H1 (cell line): Measurements from ENCODE around the gene PTPRG. TPM values are rescaled to one million over a fixed set of nuclear protein-coding genes. Genes with fewer than 3 reads are reported as not detected.

ENCODE experiments used
- CTCF ChIA-PET: fragments of 300-600 bp; sonication (Branson Sonifier 250); formaldehyde crosslinking; loops from one replicate; lab custom pipeline; 2021; ENCODE audit not compliant: partially characterized antibody; lab: Charles Lee
- POLR2A ChIA-PET: fragments of 300-600 bp; sonication (Branson Sonifier 250); formaldehyde crosslinking; loops from one replicate; lab custom pipeline; 2021; ENCODE audit warnings: inconsistent platforms; ENCODE audit not compliant: partially characterized antibody; lab: Charles Lee
- DNase-seq, 2 experiments: peaks; one replicate each; pipeline versions ENCODE4 v3.0.0 to v3.0.0-alpha.2; 2010 to 2022; ENCODE audit warnings: low spot score in 2 of 2, low read depth in 1 of 2, mixed read lengths in 1 of 2
- FAIRE-seq: peaks from 2 replicates; lab custom pipeline; 2011; peaks lifted over from hg19 to GRCh38; lab: Jason Lieb, UNC
- H2AFZ ChIP-seq: 2 replicates; pipeline ENCODE4 v1.8.1; 2012; ENCODE audit warnings: low read length, inconsistent platforms
- H2AK5ac ChIP-seq: 2 replicates; pipeline ENCODE4 v1.6.1; 2013; ENCODE audit warnings: low read depth, low read length
- H2BK120ac ChIP-seq: replicated peaks from 2 replicates; pipeline ENCODE3; 2013; ENCODE audit warnings: low read depth, low read length, inconsistent platforms
- H2BK12ac ChIP-seq: 2 replicates; pipeline ENCODE4 v1.6.1; 2013; ENCODE audit warnings: low read depth, low read length
- H2BK15ac ChIP-seq: 2 replicates; pipeline ENCODE4 v1.6.1; 2013; ENCODE audit warnings: low read length
- H2BK20ac ChIP-seq: 2 replicates; pipeline ENCODE4 v1.6.1; 2013; ENCODE audit warnings: low read length
- H2BK5ac ChIP-seq: 2 replicates; pipeline ENCODE4 v1.6.1; 2013; ENCODE audit warnings: low read depth, low read length
- H3K14ac ChIP-seq: 2 replicates; pipeline ENCODE4 v1.6.1; 2013; ENCODE audit warnings: inconsistent platforms; ENCODE audit not compliant: insufficient read length
- H3K18ac ChIP-seq: 2 replicates; pipeline ENCODE4 v1.6.1; 2013; ENCODE audit warnings: low read length; ENCODE audit errors: extremely low read depth
- H3K23ac ChIP-seq: 2 replicates; pipeline ENCODE4 v1.6.1; 2013; ENCODE audit warnings: inconsistent platforms; ENCODE audit not compliant: insufficient read length
- H3K23me2 ChIP-seq: 2 replicates; pipeline ENCODE4 v1.6.1; 2013; ENCODE audit warnings: low read depth, low read length
- H3K27ac ChIP-seq: 2 replicates; pipeline ENCODE4 v1.6.1; 2011; ENCODE audit warnings: low read depth, low read length, inconsistent platforms
- H3K27me3 ChIP-seq, 4 experiments: replicated peaks in 1 of 4; 1 replicate in 1 of 4; 2 replicates in 3 of 4; pipeline versions ENCODE4 v1.6.1 to v1.8.1; 2011 to 2013; ENCODE audit warnings: low read length in 3 of 4, mild to moderate bottlenecking in 3 of 4, inconsistent platforms in 2 of 4, mixed read lengths in 2 of 4, moderate library complexity in 1 of 4; ENCODE audit not compliant: control insufficient read depth in 3 of 4, insufficient read depth in 3 of 4; ENCODE audit errors: extremely low read depth in 1 of 4
- H3K36me3 ChIP-seq, 4 experiments: 2 replicates each; pipeline versions ENCODE4 v1.6.1 to v1.8.1; 2011 to 2013; ENCODE audit warnings: mild to moderate bottlenecking in 4 of 4, low read length in 3 of 4, moderate library complexity in 2 of 4, control low read depth in 1 of 4, inconsistent platforms in 1 of 4; ENCODE audit not compliant: insufficient read depth in 4 of 4, control insufficient read depth in 2 of 4
- H3K4ac ChIP-seq: replicated peaks from 2 replicates; pipeline ENCODE3; 2013; ENCODE audit warnings: low read length, low read depth, mixed read lengths, inconsistent platforms; ENCODE audit not compliant: insufficient read length
- H3K4me1 ChIP-seq, 4 experiments: replicated peaks in 1 of 4; 1 replicate in 1 of 4; 2 replicates in 3 of 4; pipeline versions ENCODE4 v1.6.1 to v1.8.1; 2011 to 2013; ENCODE audit warnings: low read length in 3 of 4, inconsistent platforms in 2 of 4, mixed read lengths in 1 of 4; ENCODE audit not compliant: insufficient read depth in 4 of 4, control insufficient read depth in 3 of 4
- H3K4me2 ChIP-seq, 2 experiments: 2 replicates each; pipeline versions ENCODE4 v1.6.1 to v1.8.1; 2011 to 2013; ENCODE audit warnings: low read depth in 2 of 2, low read length in 2 of 2, control low read depth in 1 of 2, inconsistent platforms in 1 of 2, mild to moderate bottlenecking in 1 of 2; ENCODE audit not compliant: insufficient read depth in 1 of 2
- H3K4me3 ChIP-seq, 4 experiments: fragments of 200-600, 300-600 bp in 1 of 4; sonication (generic), shearing (Covaris generic), sonication (Bioruptor Twin) in 1 of 4; 2 replicates each; pipeline versions ENCODE4 v1.5.1 to v1.8.1; 2011 to 2016; ENCODE audit warnings: low read length in 4 of 4, low read depth in 3 of 4, control low read depth in 2 of 4, inconsistent platforms in 2 of 4, mild to moderate bottlenecking in 2 of 4, mixed read lengths in 1 of 4, moderate library complexity in 1 of 4; ENCODE audit not compliant: insufficient read depth in 2 of 4; ENCODE audit errors: extremely low read depth in 1 of 4
- H3K56ac ChIP-seq: replicated peaks from 2 replicates; pipeline ENCODE3; 2013; ENCODE audit warnings: low read depth, mild to moderate bottlenecking, mixed read lengths, low read length, inconsistent platforms; ENCODE audit not compliant: insufficient read length
- H3K79me1 ChIP-seq: 2 replicates; pipeline ENCODE4 v1.6.1; 2013; ENCODE audit warnings: low read depth, low read length, control low read depth
- H3K79me2 ChIP-seq, 2 experiments: 2 replicates each; pipeline versions ENCODE4 v1.6.1 to v1.8.1; 2012 to 2013; ENCODE audit warnings: low read length in 2 of 2, mild to moderate bottlenecking in 2 of 2, inconsistent platforms in 1 of 2; ENCODE audit not compliant: insufficient read depth in 2 of 2, control insufficient read depth in 1 of 2
- H3K9ac ChIP-seq, 4 experiments: replicated peaks in 1 of 4; 1 replicate in 1 of 4; 2 replicates in 3 of 4; pipeline versions ENCODE4 v1.6.1 to v1.8.1; 2011 to 2013; ENCODE audit warnings: low read depth in 3 of 4, low read length in 3 of 4, control low read depth in 2 of 4, mild to moderate bottlenecking in 2 of 4, moderate library complexity in 2 of 4, inconsistent platforms in 1 of 4; ENCODE audit errors: extremely low read depth in 1 of 4
- H3K9me3 ChIP-seq, 2 experiments: 2 replicates each; pipeline versions ENCODE4 v1.6.1 to v1.8.1; 2012 to 2013; ENCODE audit warnings: mild to moderate bottlenecking in 2 of 2, moderate library complexity in 2 of 2, control low read depth in 1 of 2, inconsistent platforms in 1 of 2, low read depth in 1 of 2, low read length in 1 of 2, mixed read lengths in 1 of 2; ENCODE audit not compliant: insufficient read depth in 2 of 2
- H4K20me1 ChIP-seq, 2 experiments: replicated peaks in 1 of 2; 2 replicates each; pipeline versions ENCODE3 to v1.8.1; 2011 to 2013; ENCODE audit warnings: inconsistent platforms in 2 of 2, low read length in 2 of 2, mild to moderate bottlenecking in 1 of 2; ENCODE audit not compliant: insufficient read depth in 2 of 2, control insufficient read depth in 1 of 2
- H4K5ac ChIP-seq: 2 replicates; pipeline ENCODE4 v1.6.1; 2013; ENCODE audit warnings: low read length, low read depth, mixed read lengths, inconsistent platforms; ENCODE audit not compliant: insufficient read length
- H4K8ac ChIP-seq: 2 replicates; pipeline ENCODE4 v1.8.0; 2013; ENCODE audit warnings: mild to moderate bottlenecking, moderate library complexity, low read length, inconsistent platforms; ENCODE audit not compliant: insufficient read depth; ENCODE audit errors: extremely low read depth
- H4K91ac ChIP-seq: replicated peaks from 2 replicates; pipeline ENCODE3; 2013; ENCODE audit warnings: low read length, mixed read lengths, inconsistent platforms; ENCODE audit not compliant: insufficient read length
- ASH2L ChIP-seq: fragments of 200-600, 300-600 bp; sonication (generic); IDR thresholded peaks from one replicate; pipeline ENCODE4 v1.7.1; 2017; ENCODE audit warnings: low read length
- KDM1A ChIP-seq: fragments of 200-600, 300-600 bp; sonication (generic); IDR thresholded peaks from 2 replicates; pipeline ENCODE4 v1.7.1; 2016; ENCODE audit warnings: mild to moderate bottlenecking, low read length, borderline replicate concordance
- KDM5A ChIP-seq: fragments of 200-600 bp; IDR thresholded peaks from 2 replicates; pipeline ENCODE4 v1.7.1; 2012; ENCODE audit warnings: mild to moderate bottlenecking, low read length, inconsistent platforms, mixed read lengths
- PHF8 ChIP-seq: fragments of 200-600 bp; sonication (generic); conservative IDR thresholded peaks from 2 replicates; pipeline ENCODE4 v1.7.1; 2012; ENCODE audit warnings: low read depth, mild to moderate bottlenecking, inconsistent platforms, low read length, moderate library complexity
- RBBP5 ChIP-seq: IDR thresholded peaks from 2 replicates; pipeline ENCODE4 v1.7.1; 2012; ENCODE audit warnings: low read depth, mild to moderate bottlenecking, inconsistent platforms, low read length, moderate library complexity, borderline replicate concordance
- RFX5 ChIP-seq: IDR thresholded peaks from 2 replicates; pipeline ENCODE4 v1.6.1; 2011; ENCODE audit warnings: low read depth, low read length, improper control_type of control experiment, borderline replicate concordance
- RXRA ChIP-seq: IDR thresholded peaks from 2 replicates; pipeline ENCODE4 v1.6.1; 2011; ENCODE audit warnings: low read depth, mild to moderate bottlenecking, low read length, moderate library complexity; ENCODE audit not compliant: insufficient read depth
- TAF7 ChIP-seq: optimal IDR thresholded peaks from 2 replicates; pipeline ENCODE3; 2011; ENCODE audit warnings: low read depth, mild to moderate bottlenecking, inconsistent platforms, low read length, moderate library complexity, borderline replicate concordance
- ZNF274 ChIP-seq: IDR thresholded peaks from 2 replicates; pipeline ENCODE4 v1.7.0; 2012; ENCODE audit warnings: low read length, borderline replicate concordance; ENCODE audit errors: extremely low read depth
- WGBS, 2 experiments: shearing (Covaris generic) in 1 of 2; methylation state at CpG; one replicate each; pipeline versions ENCODE4 v1.1.6 to v1.1.7; 2013 to 2015; ENCODE audit warnings: low lambda C conversion rate in 2 of 2, mixed read lengths in 2 of 2, inconsistent platforms in 1 of 2, low coverage in 1 of 2, missing lambda C conversion rate in 1 of 2; ENCODE audit not compliant: insufficient replicate concordance in 2 of 2, insufficient coverage in 1 of 2, insufficient read length in 1 of 2; ENCODE audit errors: extremely low coverage in 1 of 2, missing lambda C conversion rate in 1 of 2; 5-methylcytosine and 5-hydroxymethylcytosine counted together
- polyA plus RNA-seq, 7 experiments: library from polyadenylated mRNA; depleted of rRNA in 3 of 7; stranded (reverse) in 5 of 7; unstranded in 2 of 7; fragments of >200 nt in 5 of 7; fragments of 200-250 nt in 2 of 7; gene quantifications; 1 replicate in 5 of 7; 2 replicates in 1 of 7; 4 replicates in 1 of 7; pipeline versions ENCODE4 v1.2.1 to v1.2.3, GENCODE V29; 2011 to 2013; ENCODE audit warnings: missing spikeins in 2 of 7, mixed read lengths in 2 of 7
- total RNA-seq: library from RNA; stranded (reverse); fragmentation: NEBNext Ultra II Directional; extraction: Animal tissue kit (Norgen Biotek cat#: 25700); gene quantifications from 2 replicates; pipeline ENCODE4 v1.2.1, GENCODE V29; 2021
- TF ChIP-seq, protein P1 (sequence below): IDR thresholded peaks from 2 replicates; pipeline ENCODE4 v1.6.1; 2012; ENCODE audit warnings: low read length, inconsistent platforms
- TF ChIP-seq, protein P2 (sequence below): IDR thresholded peaks from 2 replicates; pipeline ENCODE4 v1.6.1; 2011; ENCODE audit warnings: low read length, improper control_type of control experiment

Gene PTPRG
- total and polyA plus RNA-seq, 2 of the 8 experiments (the other 6 are each of a cell fraction or from before 2014, with no cell fraction given) = 23.3 to 96.2 TPM

DNA sequence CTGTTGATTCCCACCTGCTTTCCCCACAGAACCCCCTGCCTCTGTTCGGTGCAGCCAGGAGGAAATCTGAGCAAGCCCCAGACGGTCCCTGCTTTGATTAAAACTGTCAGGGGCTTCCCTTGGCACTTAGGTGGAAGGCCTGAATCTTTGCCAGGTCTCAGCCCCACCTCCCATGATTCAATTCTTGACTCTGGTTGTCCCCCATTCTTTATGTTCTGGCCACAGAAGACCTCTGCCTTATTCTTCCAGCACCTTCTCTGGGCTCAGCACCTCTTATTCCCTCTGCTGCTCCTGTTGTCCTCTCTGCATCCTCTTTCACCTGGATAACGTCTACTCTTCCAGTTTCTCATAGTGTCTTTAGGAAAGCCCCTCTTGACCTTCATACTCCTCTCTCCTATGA, 349.4 kb downstream of the PTPRG start:
- no peak overlapping the region for H2BK5ac ChIP-seq
- H3K79me2 ChIP-seq = peaks cover 0 to 75% of the 10 kb centered on the region in 2 experiments; a peak in 3 of 4 replicates
- H2AK5ac ChIP-seq = no peak overlapping the region
- H2BK120ac ChIP-seq = no peak overlapping the region
- H3K4me1 ChIP-seq = peaks cover 2 to 16% (median 8%) of the 10 kb centered on the region in 4 experiments; a peak in 6 of 7 replicates
- no peak overlapping the region for H3K9ac ChIP-seq
- H4K20me1 ChIP-seq = peaks cover 0 to 3% of the 10 kb centered on the region in 2 experiments
- no peaks in the 10 kb centered on the region for H3K36me3 ChIP-seq
- no peak overlapping the region for H3K18ac ChIP-seq
- H3K23ac ChIP-seq = no peak overlapping the region
- no peak for DNase-seq
- ChIA-PET POLR2A (no interaction called here), CTCF (interaction anchor here (0.7 to 1.0 kb wide), 2 partner anchors 8 to 17 kb away, joined by 3 read pairs; no protein-coding TSS in a partner anchor)
- H3K14ac ChIP-seq = no peak overlapping the region
- no peak overlapping the region for H2BK12ac ChIP-seq
- no peak overlapping the region for H2AFZ ChIP-seq
- no peaks in the 10 kb centered on the region for H3K23me2 ChIP-seq
- no peak for FAIRE-seq
- no peak overlapping the region for H3K4ac ChIP-seq
- no peaks in the 10 kb centered on the region for H3K9me3 ChIP-seq
- H3K4me3 ChIP-seq = no peak overlapping the region
- no peak overlapping the region for H3K27ac ChIP-seq
- no peak overlapping the region for H3K56ac ChIP-seq
- no peaks in the 10 kb centered on the region for H3K27me3 ChIP-seq
- H2BK20ac ChIP-seq = no peak overlapping the region
- H3K4me2 ChIP-seq = no peak overlapping the region
- 83% methylated on average over 3 of the region's 3 CpGs; no CpG with 5 or more reads in 1 of the 2 experiments for WGBS, 2 experiments
- no peak overlapping the region for H4K5ac ChIP-seq
- H3K79me1 ChIP-seq = peaks cover 2% of the 10 kb centered on the region; the same call in 1 of the 2 replicates
- H4K91ac ChIP-seq = no peak overlapping the region
- no peak overlapping the region for H2BK15ac ChIP-seq
- H4K8ac ChIP-seq = no peak overlapping the region
- TF ChIP-seq RBBP5 (no peak), RFX5 (no peak), ASH2L (no peak), KDM5A (no peak), RXRA (no peak), TAF7 (no peak), PHF8 (no peak), ZNF274 (no peak), KDM1A (no peak)
- TF ChIP-seq, protein P1, sequence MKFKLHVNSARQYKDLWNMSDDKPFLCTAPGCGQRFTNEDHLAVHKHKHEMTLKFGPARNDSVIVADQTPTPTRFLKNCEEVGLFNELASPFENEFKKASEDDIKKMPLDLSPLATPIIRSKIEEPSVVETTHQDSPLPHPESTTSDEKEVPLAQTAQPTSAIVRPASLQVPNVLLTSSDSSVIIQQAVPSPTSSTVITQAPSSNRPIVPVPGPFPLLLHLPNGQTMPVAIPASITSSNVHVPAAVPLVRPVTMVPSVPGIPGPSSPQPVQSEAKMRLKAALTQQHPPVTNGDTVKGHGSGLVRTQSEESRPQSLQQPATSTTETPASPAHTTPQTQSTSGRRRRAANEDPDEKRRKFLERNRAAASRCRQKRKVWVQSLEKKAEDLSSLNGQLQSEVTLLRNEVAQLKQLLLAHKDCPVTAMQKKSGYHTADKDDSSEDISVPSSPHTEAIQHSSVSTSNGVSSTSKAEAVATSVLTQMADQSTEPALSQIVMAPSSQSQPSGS = no peak
- TF ChIP-seq, protein P2, sequence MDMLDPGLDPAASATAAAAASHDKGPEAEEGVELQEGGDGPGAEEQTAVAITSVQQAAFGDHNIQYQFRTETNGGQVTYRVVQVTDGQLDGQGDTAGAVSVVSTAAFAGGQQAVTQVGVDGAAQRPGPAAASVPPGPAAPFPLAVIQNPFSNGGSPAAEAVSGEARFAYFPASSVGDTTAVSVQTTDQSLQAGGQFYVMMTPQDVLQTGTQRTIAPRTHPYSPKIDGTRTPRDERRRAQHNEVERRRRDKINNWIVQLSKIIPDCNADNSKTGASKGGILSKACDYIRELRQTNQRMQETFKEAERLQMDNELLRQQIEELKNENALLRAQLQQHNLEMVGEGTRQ = no peak
